H1 (cell line): ENCODE results near the gene APOC4.
"Not testable (repeated sequence)": the region's sequence is repeated elsewhere in the genome, so short reads cannot be mapped to it uniquely, and the experiment has no call there.

Experiments
- CHD1 ChIP-seq: IDR thresholded peaks from 2 replicates; pipeline ENCODE4 v1.6.1; 2012; ENCODE audit warnings: low read depth, low read length, improper control_type of control experiment
- CHD2 ChIP-seq: IDR thresholded peaks from 2 replicates; pipeline ENCODE4 v1.6.1; 2012; ENCODE audit warnings: low read length, improper control_type of control experiment
- CTCF ChIP-seq, 3 experiments: IDR thresholded peaks; 1 replicate in 2 of 3; 2 replicates in 1 of 3; pipeline versions ENCODE4 v1.5.1 to v1.6.1; 2011; ENCODE audit warnings: low read length in 3 of 3, mild to moderate bottlenecking in 3 of 3, inconsistent platforms in 2 of 3, low read depth in 1 of 3, moderate library complexity in 1 of 3; ENCODE audit not compliant: insufficient read depth in 1 of 3; ENCODE audit errors: control extremely low read depth in 1 of 3
- EP300 ChIP-seq, 2 experiments: IDR thresholded peaks; 1 replicate in 1 of 2; 2 replicates in 1 of 2; pipeline ENCODE4 v1.6.1; 2011 to 2012; ENCODE audit warnings: low read depth in 2 of 2, low read length in 2 of 2, mild to moderate bottlenecking in 2 of 2, borderline replicate concordance in 1 of 2, inconsistent platforms in 1 of 2, moderate library complexity in 1 of 2
- EZH2 ChIP-seq: fragments of 200-600 bp; sonication (generic); IDR thresholded peaks from 2 replicates; pipeline ENCODE4 v1.7.1; 2012; ENCODE audit warnings: low read depth, mild to moderate bottlenecking, moderate library complexity, low read length, inconsistent platforms; ENCODE audit not compliant: severe bottlenecking
- GABPA ChIP-seq: IDR thresholded peaks from 2 replicates; pipeline ENCODE4 v1.6.1; 2011; ENCODE audit warnings: mild to moderate bottlenecking, low read length, moderate library complexity, borderline replicate concordance; ENCODE audit not compliant: insufficient read depth
- POLR2A ChIP-seq, 2 experiments: IDR thresholded peaks; 1 replicate in 1 of 2; 2 replicates in 1 of 2; pipeline ENCODE4 v1.6.1; 2011; ENCODE audit warnings: low read depth in 2 of 2, low read length in 2 of 2, mild to moderate bottlenecking in 2 of 2; ENCODE audit errors: control extremely low read depth in 1 of 2
- POLR2AphosphoS5 ChIP-seq: IDR thresholded peaks from 2 replicates; pipeline ENCODE4 v1.6.1; 2011; ENCODE audit warnings: low read depth, low read length
- RAD21 ChIP-seq, 2 experiments: IDR thresholded peaks in 1 of 2; conservative IDR thresholded peaks in 1 of 2; 2 replicates each; pipeline ENCODE4 v1.6.1; 2011; ENCODE audit warnings: low read depth in 2 of 2, low read length in 2 of 2, improper control_type of control experiment in 1 of 2, inconsistent platforms in 1 of 2, mild to moderate bottlenecking in 1 of 2, moderate library complexity in 1 of 2
- TEAD4 ChIP-seq: IDR thresholded peaks from 2 replicates; pipeline ENCODE4 v1.6.1; 2012; ENCODE audit warnings: low read depth, low read length, inconsistent platforms, mixed read lengths
- ZNF274 ChIP-seq: IDR thresholded peaks from 2 replicates; pipeline ENCODE4 v1.7.0; 2012; ENCODE audit warnings: low read length, borderline replicate concordance; ENCODE audit errors: extremely low read depth
- TF ChIP-seq, protein P1 (sequence below): IDR thresholded peaks from 2 replicates; pipeline ENCODE4 v1.6.1; 2011; ENCODE audit warnings: low read length, improper control_type of control experiment

DNA sequence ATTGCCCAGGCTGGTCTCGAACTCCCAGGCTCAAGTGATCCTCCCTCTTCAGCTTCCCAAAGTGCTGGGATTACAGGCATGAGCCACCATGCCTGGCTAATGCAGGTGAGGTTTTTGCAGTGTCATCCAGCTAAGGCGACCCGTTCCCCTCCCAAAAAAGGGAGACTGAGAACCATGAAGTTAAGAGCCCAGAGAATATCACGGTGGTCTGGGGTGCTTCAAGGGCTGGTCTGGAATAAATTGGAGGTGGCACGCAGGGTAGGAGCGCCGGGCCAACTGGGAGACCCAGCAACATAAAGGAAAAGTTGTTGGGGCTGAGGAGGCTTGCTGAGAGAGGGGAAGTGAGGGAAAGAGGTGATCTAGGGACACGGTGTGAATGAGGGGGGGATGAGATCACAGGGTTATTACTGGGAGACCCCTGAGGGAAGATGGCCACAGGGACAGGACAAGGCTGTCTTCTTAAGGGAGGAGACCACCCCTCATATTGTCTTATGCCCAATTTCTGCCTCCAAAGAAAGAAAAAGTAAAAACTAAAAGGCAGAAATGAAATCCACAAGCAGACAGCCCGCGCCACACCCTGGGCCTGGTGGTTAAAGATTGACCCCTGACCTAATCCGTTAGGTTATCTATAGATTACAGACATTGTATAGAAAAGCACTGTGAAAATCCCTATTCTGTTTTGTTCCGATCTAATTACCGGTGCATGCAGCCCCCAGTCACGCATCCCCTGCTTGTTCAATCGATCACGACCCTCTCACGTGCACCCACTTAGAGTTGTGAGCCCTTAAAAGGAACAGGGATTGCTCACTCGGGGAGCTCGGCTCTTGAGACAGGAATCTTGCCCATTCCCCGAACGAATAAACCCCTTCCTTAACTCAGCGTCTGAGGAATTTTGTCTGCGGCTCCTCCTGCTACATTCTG lies 28.3 kb upstream of the APOC4 start:
- TF ChIP-seq CHD1; CHD2; CTCF (IDR thresholded peaks at IDR 0.05; ENCODE audit: control extremely low read depth in 1 of 3, insufficient read depth in 1 of 3, low read depth in 1 of 3, low read length in 3 of 3); POLR2AphosphoS5; TEAD4; RAD21 (IDR thresholded peaks at IDR 0.05 in 1 of 2, conservative IDR thresholded peaks at IDR 0.05 in 1 of 2; ENCODE audit: low read depth in 2 of 2, low read length in 2 of 2); EP300 (IDR thresholded peaks at IDR 0.05; ENCODE audit: borderline replicate concordance in 1 of 2, low read depth in 2 of 2, low read length in 2 of 2); ZNF274; GABPA; EZH2; POLR2A (IDR thresholded peaks at IDR 0.05; ENCODE audit: control extremely low read depth in 1 of 2, low read depth in 2 of 2, low read length in 2 of 2): not testable (repeated sequence)
- TF ChIP-seq, protein P1, sequence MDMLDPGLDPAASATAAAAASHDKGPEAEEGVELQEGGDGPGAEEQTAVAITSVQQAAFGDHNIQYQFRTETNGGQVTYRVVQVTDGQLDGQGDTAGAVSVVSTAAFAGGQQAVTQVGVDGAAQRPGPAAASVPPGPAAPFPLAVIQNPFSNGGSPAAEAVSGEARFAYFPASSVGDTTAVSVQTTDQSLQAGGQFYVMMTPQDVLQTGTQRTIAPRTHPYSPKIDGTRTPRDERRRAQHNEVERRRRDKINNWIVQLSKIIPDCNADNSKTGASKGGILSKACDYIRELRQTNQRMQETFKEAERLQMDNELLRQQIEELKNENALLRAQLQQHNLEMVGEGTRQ, result not testable (repeated sequence)
